Stomach (tissue), 9 donors: ENCODE results near the gene ACTN4. TPM values are rescaled to one million over a fixed set of nuclear protein-coding genes. Genes with fewer than 3 reads are reported as not detected.
A peak's percentile ranks its signal among the peaks of the same experiment; 100 is the strongest.

Source experiments
- DNase-seq, 2 donors: peaks; one replicate each; pipeline versions ENCODE4 v3.0.0 to v3.0.0-alpha.2; 2013 to 2019
- H3K27ac ChIP-seq, 5 donors: fragments of 200-600 bp in 4 of 5; sonication (generic) in 4 of 5; one replicate each; pipeline ENCODE4 v1.5.1; 2013 to 2019; ENCODE audit warnings: mild to moderate bottlenecking in 1 of 5, moderate library complexity in 1 of 5
- H3K27me3 ChIP-seq, 3 donors: fragments of 200-600 bp; sonication (generic); one replicate each; pipeline ENCODE4 v1.5.1; 2017 to 2019; ENCODE audit warnings: mixed run types in 1 of 3
- H3K36me3 ChIP-seq, 4 donors: fragments of 200-600 bp; sonication (generic); 1 replicate in 3 of 4; 2 replicates in 1 of 4; pipeline ENCODE4 v1.5.1; 2016 to 2019
- H3K4me1 ChIP-seq, 4 donors: fragments of 200-600 bp; sonication (generic); one replicate each; pipeline ENCODE4 v1.5.1; 2016 to 2019
- H3K4me3 ChIP-seq, 4 donors: fragments of 200-600 bp; sonication (generic) in 3 of 4; one replicate each; pipeline ENCODE4 v1.5.1; 2016 to 2019; ENCODE audit warnings: mild to moderate bottlenecking in 1 of 4
- H3K9me3 ChIP-seq, 4 donors: fragments of 200-600 bp; sonication (generic); one replicate each; pipeline ENCODE4 v1.5.1; 2016 to 2019
- EP300 ChIP-seq: sonication (generic); formaldehyde crosslinking; IDR thresholded peaks from one replicate; pipeline ENCODE4 v1.6.1; 2017; ENCODE audit warnings: antibody characterized with exemption
- POLR2A ChIP-seq, 4 donors: fragments of 450-650 bp; IDR thresholded peaks; one replicate each; pipeline ENCODE4 v1.6.1; 2016; ENCODE audit warnings: antibody characterized with exemption in 4 of 4, control low read depth in 2 of 4, mild to moderate bottlenecking in 1 of 4, moderate library complexity in 1 of 4
- POLR2AphosphoS5 ChIP-seq, 3 donors: sonication (generic); formaldehyde crosslinking; IDR thresholded peaks; one replicate each; pipeline ENCODE4 v1.6.1; 2016; ENCODE audit warnings: antibody characterized with exemption in 3 of 3
- WGBS, 5 donors: extraction: QIAGEN DNeasy Blood & Tissue Kit in 3 of 5; methylation state at CpG; one replicate each; pipeline versions ENCODE4 v1.1.5 to v1.1.7; 2013 to 2018; 5-methylcytosine and 5-hydroxymethylcytosine counted together
- intact Hi-C: fragments of 100-400 bp; cut with DNase I; formaldehyde crosslinking; loops from one replicate; pipeline ENCODE4 v1.15.1; 2023; ENCODE audit warnings: low total_unique reads
- polyA plus RNA-seq, 3 donors: library from polyadenylated mRNA; stranded (reverse); fragments of 200-250 nt; gene quantifications; one replicate each; pipeline ENCODE4 v1.2.3, GENCODE V29; 2013
- total RNA-seq, 5 donors: library from RNA; depleted of rRNA; stranded (reverse); fragments of >200 nt; gene quantifications; one replicate each; pipeline versions ENCODE4 v1.1.0 to v1.2.3, GENCODE V29; 2014 to 2016
- TF ChIP-seq, protein P1 (sequence below), 7 experiments: fragments of 450-650 bp in 4 of 7; fragments of 200-600 bp in 3 of 7; sonication (generic) in 3 of 7; IDR thresholded peaks; one replicate each; pipeline ENCODE4 v1.5.1; 2016 to 2019; ENCODE audit warnings: antibody characterized with exemption in 7 of 7, control low read depth in 2 of 7, mild to moderate bottlenecking in 1 of 7
- donor health status: healthy with polysubstance abuse.
- donor health status: Bipolar disorder and iron deficiency.
- donor health status: healthy.

The ACTN4 gene
- total and polyA plus RNA-seq, 8 donors, result 55.3 to 343 (median 261) TPM

DNA sequence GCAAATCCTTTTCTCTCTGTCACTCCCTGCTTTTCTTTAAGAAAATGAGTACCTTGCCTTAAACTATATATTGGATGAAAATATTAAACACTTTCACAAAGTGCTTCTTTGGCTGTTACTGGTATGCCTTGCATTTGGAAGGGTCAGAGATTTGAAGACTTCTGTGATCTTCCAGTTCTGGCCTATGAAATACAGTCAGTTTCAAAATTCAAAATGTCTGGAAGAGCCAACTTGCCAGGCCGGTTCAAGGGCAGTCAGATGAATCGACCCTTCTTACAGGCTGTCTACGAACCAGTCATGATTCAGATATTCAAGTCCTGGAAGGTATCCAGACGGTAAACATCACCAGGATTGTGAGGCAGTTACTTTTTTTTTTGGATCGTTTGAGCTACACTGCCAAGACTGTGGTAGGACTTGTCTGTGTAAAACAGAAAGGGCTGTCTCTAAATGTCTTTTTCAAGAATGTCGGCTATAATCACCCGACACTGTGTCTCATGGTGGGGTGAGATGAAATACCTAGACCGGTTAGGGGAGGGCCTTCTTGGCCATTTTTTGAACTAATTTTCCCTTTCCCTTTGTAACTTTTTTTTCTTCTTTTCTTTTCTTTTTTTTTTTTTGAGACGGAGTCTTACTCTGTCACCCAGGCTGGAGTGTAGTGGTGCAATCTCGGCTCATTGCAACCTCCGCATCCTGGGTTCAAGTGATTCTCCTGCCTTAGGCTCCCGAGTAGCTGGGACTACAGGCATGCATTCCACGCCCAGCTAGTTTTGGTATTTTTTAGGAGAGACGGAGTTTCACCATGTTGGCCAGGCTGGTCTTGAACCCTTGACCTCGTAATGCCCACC lies 11.2 kb downstream of the ACTN4 start:
- peak; percentile 63 to 96 for DNase-seq
- TF ChIP-seq POLR2AphosphoS5 (IDR thresholded peaks at IDR 0.05) (peak; percentile 79 to 95 (median 88)), POLR2A (IDR thresholded peaks at IDR 0.05) (no peak)
- H3K4me3 ChIP-seq, result peak overlapping the region in 1 of 4 donors; percentile 2
- H3K27ac ChIP-seq, result peak overlapping the region; percentile 77 to 99 (median 96)
- H3K36me3 ChIP-seq, result peaks cover 0 to 11% (median 8%) of the 10 kb centered on the region in 4 donors
- intact Hi-C loops, result loop anchor here (10.0 kb wide), 1 partner anchor 46 kb away; no protein-coding TSS in a partner anchor
- H3K9me3 ChIP-seq, result no peaks in the 10 kb centered on the region
- WGBS, 5 donors, result 25 to 28% (median 26%) methylated on average over 15 of the region's 15 CpGs
- H3K4me1 ChIP-seq, result peaks cover 95 to 100% (median 99%) of the 10 kb centered on the region in 4 donors
- no peaks in the 10 kb centered on the region for H3K27me3 ChIP-seq

DNA sequence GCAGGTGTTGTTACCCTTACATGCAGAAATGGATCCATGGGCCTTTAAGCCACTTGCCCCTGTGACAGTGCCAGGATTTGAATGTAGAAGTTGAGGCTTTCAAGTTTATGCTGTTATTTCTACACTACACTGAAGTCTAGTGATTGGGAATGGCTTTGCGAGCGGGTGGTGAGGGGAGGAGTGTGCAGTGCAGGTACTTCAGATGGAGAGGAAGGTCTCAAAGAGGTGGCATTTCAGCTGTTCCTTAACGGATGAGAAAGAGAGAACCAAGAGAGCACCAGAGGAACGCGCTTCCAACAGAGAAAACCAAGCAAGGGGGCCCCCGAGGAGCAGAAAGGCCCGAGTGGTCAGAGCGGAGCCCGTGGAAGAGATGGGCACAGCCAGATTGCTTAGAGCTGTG lies 13.3 kb downstream of the ACTN4 start:
- Histone ChIP-seq H3K36me3 (peaks cover 0 to 11% (median 8%) of the 10 kb centered on the region in 4 donors), H3K27me3 (no peaks in the 10 kb centered on the region), H3K27ac (peak overlapping the region; percentile 45 to 99 (median 96)), H3K4me1 (peaks cover 95 to 100% (median 99%) of the 10 kb centered on the region in 4 donors), H3K9me3 (no peaks in the 10 kb centered on the region), H3K4me3 (no peak overlapping the region)
- no peak for TF ChIP-seq POLR2AphosphoS5 (IDR thresholded peaks at IDR 0.05)
- no peak for TF ChIP-seq POLR2A (IDR thresholded peaks at IDR 0.05)
- no peak for TF ChIP-seq EP300
- TF ChIP-seq, protein P1, sequence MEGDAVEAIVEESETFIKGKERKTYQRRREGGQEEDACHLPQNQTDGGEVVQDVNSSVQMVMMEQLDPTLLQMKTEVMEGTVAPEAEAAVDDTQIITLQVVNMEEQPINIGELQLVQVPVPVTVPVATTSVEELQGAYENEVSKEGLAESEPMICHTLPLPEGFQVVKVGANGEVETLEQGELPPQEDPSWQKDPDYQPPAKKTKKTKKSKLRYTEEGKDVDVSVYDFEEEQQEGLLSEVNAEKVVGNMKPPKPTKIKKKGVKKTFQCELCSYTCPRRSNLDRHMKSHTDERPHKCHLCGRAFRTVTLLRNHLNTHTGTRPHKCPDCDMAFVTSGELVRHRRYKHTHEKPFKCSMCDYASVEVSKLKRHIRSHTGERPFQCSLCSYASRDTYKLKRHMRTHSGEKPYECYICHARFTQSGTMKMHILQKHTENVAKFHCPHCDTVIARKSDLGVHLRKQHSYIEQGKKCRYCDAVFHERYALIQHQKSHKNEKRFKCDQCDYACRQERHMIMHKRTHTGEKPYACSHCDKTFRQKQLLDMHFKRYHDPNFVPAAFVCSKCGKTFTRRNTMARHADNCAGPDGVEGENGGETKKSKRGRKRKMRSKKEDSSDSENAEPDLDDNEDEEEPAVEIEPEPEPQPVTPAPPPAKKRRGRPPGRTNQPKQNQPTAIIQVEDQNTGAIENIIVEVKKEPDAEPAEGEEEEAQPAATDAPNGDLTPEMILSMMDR (IDR thresholded peaks at IDR 0.05), result no peak
- no peak for DNase-seq
- 77 to 87% (median 81%) methylated on average over 9 of the region's 9 CpGs for WGBS, 5 donors
- intact Hi-C loops, result no loop called here

DNA sequence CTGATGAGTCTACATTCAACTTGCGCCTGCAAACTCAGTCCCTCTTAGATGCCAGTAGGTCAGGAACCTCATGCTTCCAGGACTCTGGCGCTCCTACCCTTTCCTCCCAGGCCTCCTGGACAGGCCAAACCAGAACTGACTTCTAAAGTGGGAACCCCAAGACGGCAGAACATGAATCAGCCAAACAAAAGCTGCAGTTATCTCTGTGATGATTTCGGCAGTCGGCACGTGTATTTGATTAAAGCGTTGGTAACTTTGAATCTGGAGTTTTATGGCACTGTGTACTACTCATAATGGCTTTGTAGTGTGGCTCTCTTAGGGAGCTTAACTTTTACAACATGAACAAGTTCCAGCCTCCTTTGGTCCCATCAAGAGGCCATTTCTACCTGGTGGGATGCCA lies 13.7 kb downstream of the ACTN4 start:
- Histone ChIP-seq H3K4me1 (peaks cover 95 to 100% (median 99%) of the 10 kb centered on the region in 4 donors), H3K4me3 (no peak overlapping the region), H3K36me3 (peaks cover 0 to 11% (median 8%) of the 10 kb centered on the region in 4 donors), H3K27ac (peak overlapping the region; percentile 45 to 99 (median 96)), H3K9me3 (no peaks in the 10 kb centered on the region), H3K27me3 (no peaks in the 10 kb centered on the region)
- WGBS, 5 donors, result 36 to 52% (median 37%) methylated on average over 7 of the region's 7 CpGs
- intact Hi-C loops, result no loop called here
- DNase-seq, result no peak
- TF ChIP-seq POLR2AphosphoS5 (IDR thresholded peaks at IDR 0.05), result no peak
- TF ChIP-seq POLR2A (IDR thresholded peaks at IDR 0.05), result no peak
- TF ChIP-seq, protein P1 (IDR thresholded peaks at IDR 0.05), result no peak
- TF ChIP-seq EP300, result no peak

DNA sequence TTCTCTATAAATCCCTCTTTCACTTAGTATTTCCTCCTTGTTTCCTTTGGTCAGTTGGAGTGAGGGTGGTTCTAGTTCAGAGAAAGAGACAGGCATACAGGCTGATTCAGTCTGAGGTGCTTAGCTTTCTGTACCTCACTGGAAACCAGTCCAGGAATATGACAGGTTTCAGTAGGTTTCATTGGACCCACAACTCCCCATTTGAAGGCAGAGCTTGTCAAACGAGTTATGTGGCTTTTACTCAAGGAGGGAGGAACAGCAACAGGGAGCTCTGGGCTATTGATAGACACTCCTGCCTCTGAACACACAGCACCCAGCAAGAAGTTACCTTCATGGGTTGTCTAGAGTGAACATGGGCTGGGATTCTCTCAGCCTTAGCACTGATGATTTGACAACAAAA lies 14.5 kb downstream of the ACTN4 start:
- H3K4me3 ChIP-seq, result peak overlapping the region in 1 of 4 donors; percentile 17

More for the DNA sequence above, 14.5 kb downstream of the ACTN4 start:
- Histone ChIP-seq H3K27ac (peak overlapping the region; percentile 55 to 99 (median 96)), H3K27me3 (no peaks in the 10 kb centered on the region), H3K36me3 (peaks cover 0 to 10% (median 3%) of the 10 kb centered on the region in 4 donors), H3K9me3 (no peaks in the 10 kb centered on the region), H3K4me1 (peaks cover 95 to 100% (median 99%) of the 10 kb centered on the region in 4 donors)
- 4 to 20% (median 10%) methylated on average over 1 of the region's 1 CpG for WGBS, 5 donors
- DNase-seq, result peak; percentile 69 to 92
- TF ChIP-seq, protein P1 (IDR thresholded peaks at IDR 0.05), result no peak
- peak in 2 of 3 donors; percentile 69 to 71 for TF ChIP-seq POLR2AphosphoS5 (IDR thresholded peaks at IDR 0.05)
- intact Hi-C loops, result no loop called here
